ENCODE data around the gene JARID2.

DNA sequence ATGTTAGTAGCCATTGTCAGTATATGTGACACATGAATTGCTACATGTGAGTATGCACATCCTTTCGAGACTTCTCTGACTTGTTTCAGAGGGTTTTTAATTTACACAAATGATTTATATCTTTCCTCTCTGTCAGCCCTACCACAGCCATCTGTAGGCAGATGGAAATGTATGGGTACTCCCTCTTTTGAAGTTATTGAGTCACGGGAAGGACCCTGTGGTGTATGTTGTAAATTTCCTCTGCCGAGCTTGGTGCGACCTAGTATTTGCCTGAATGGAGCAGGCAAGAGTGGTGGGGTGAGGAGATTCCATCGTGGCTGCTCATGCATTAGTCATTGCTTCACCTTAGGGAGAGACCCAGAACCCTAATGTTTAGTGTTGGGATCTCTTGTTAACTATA is 171.9 kb downstream of the JARID2 start:
- no peak for TF ChIP-seq EZH2 (IDR thresholded peaks at IDR 0.05)
- no peak for TF ChIP-seq POLR2AphosphoS5 (IDR thresholded peaks at IDR 0.05; ENCODE audit: borderline replicate concordance, low read depth, low read length)
- no peak for TF ChIP-seq FOXP2 (optimal IDR thresholded peaks at IDR 0.05; ENCODE audit: control extremely low read depth, extremely low read length, insufficient read depth)
